ENCODE results near the gene NR2E3.

Gene NR2E3

GRCh38 chr15:71780115-71780976 is 30.0 kb upstream of the NR2E3 start:
- no peak overlapping the region for H3K27ac ChIP-seq (ENCODE audit: low read depth, low read length)
- H3K9me3 ChIP-seq (ENCODE audit: control insufficient read depth in 1 of 2, low read length in 2 of 2) = no peaks in the 10 kb centered on the region
- no peak overlapping the region for H3K9ac ChIP-seq (ENCODE audit: low read depth in 1 of 2, low read length in 2 of 2)
- H3K4me1 ChIP-seq (ENCODE audit: control insufficient read depth in 1 of 2, insufficient read depth in 2 of 2, low read length in 2 of 2) = no peaks in the 10 kb centered on the region
- H3K27me3 ChIP-seq (ENCODE audit: control insufficient read depth in 1 of 2, insufficient read depth in 2 of 2, low read length in 2 of 2) = no peaks in the 10 kb centered on the region
- no peak overlapping the region for H3K4me3 ChIP-seq (ENCODE audit: low read depth in 1 of 2, low read length in 2 of 2)
- no peaks in the 10 kb centered on the region for H3K36me3 ChIP-seq (ENCODE audit: control insufficient read depth in 1 of 2, insufficient read depth in 2 of 2, low read length in 2 of 2)

GRCh38 chr15:71781179-71781964 is 29.0 kb upstream of the NR2E3 start:
- no peaks in the 10 kb centered on the region for H3K27me3 ChIP-seq (ENCODE audit: control insufficient read depth in 1 of 2, insufficient read depth in 2 of 2, low read length in 2 of 2)
- H3K36me3 ChIP-seq (ENCODE audit: control insufficient read depth in 1 of 2, insufficient read depth in 2 of 2, low read length in 2 of 2) = no peaks in the 10 kb centered on the region
- no peaks in the 10 kb centered on the region for H3K9me3 ChIP-seq (ENCODE audit: control insufficient read depth in 1 of 2, low read length in 2 of 2)
- no peaks in the 10 kb centered on the region for H3K4me1 ChIP-seq (ENCODE audit: control insufficient read depth in 1 of 2, insufficient read depth in 2 of 2, low read length in 2 of 2)
- no peak overlapping the region for H3K4me3 ChIP-seq (ENCODE audit: low read depth in 1 of 2, low read length in 2 of 2)
- H3K9ac ChIP-seq (ENCODE audit: low read depth in 1 of 2, low read length in 2 of 2) = no peak overlapping the region
- H3K27ac ChIP-seq (ENCODE audit: low read depth, low read length) = no peak overlapping the region

GRCh38 chr15:71781965-71782265 is 28.4 kb upstream of the NR2E3 start:
- Histone ChIP-seq H3K9ac (ENCODE audit: low read depth in 1 of 2, low read length in 2 of 2) (no peak overlapping the region), H3K36me3 (ENCODE audit: control insufficient read depth in 1 of 2, insufficient read depth in 2 of 2, low read length in 2 of 2) (no peaks in the 10 kb centered on the region), H3K4me3 (ENCODE audit: low read depth in 1 of 2, low read length in 2 of 2) (no peak overlapping the region), H3K27ac (ENCODE audit: low read depth, low read length) (no peak overlapping the region), H3K9me3 (ENCODE audit: control insufficient read depth in 1 of 2, low read length in 2 of 2) (no peaks in the 10 kb centered on the region), H3K27me3 (ENCODE audit: control insufficient read depth in 1 of 2, insufficient read depth in 2 of 2, low read length in 2 of 2) (no peaks in the 10 kb centered on the region), H3K4me1 (ENCODE audit: control insufficient read depth in 1 of 2, insufficient read depth in 2 of 2, low read length in 2 of 2) (no peaks in the 10 kb centered on the region)

GRCh38 chr15:71782422-71783165 is 27.8 kb upstream of the NR2E3 start:
- no peaks in the 10 kb centered on the region for H3K4me1 ChIP-seq (ENCODE audit: control insufficient read depth in 1 of 2, insufficient read depth in 2 of 2, low read length in 2 of 2)
- H3K4me3 ChIP-seq (ENCODE audit: low read depth in 1 of 2, low read length in 2 of 2) = no peak overlapping the region
- no peak overlapping the region for H3K9ac ChIP-seq (ENCODE audit: low read depth in 1 of 2, low read length in 2 of 2)
- no peaks in the 10 kb centered on the region for H3K36me3 ChIP-seq (ENCODE audit: control insufficient read depth in 1 of 2, insufficient read depth in 2 of 2, low read length in 2 of 2)
- no peaks in the 10 kb centered on the region for H3K9me3 ChIP-seq (ENCODE audit: control insufficient read depth in 1 of 2, low read length in 2 of 2)
- no peak overlapping the region for H3K27ac ChIP-seq (ENCODE audit: low read depth, low read length)
- no peaks in the 10 kb centered on the region for H3K27me3 ChIP-seq (ENCODE audit: control insufficient read depth in 1 of 2, insufficient read depth in 2 of 2, low read length in 2 of 2)

- Histone ChIP-seq H3K4me1 (ENCODE audit: control insufficient read depth in 1 of 2, insufficient read depth in 2 of 2, low read length in 2 of 2) (peaks cover 4 to 5% of the 10 kb centered on the region in 2 donors), H3K27ac (ENCODE audit: low read depth, low read length) (no peak overlapping the region), H3K4me3 (ENCODE audit: low read depth in 1 of 2, low read length in 2 of 2) (no peak overlapping the region), H3K27me3 (ENCODE audit: control insufficient read depth in 1 of 2, insufficient read depth in 2 of 2, low read length in 2 of 2) (no peaks in the 10 kb centered on the region), H3K9me3 (ENCODE audit: control insufficient read depth in 1 of 2, low read length in 2 of 2) (no peaks in the 10 kb centered on the region), H3K36me3 (ENCODE audit: control insufficient read depth in 1 of 2, insufficient read depth in 2 of 2, low read length in 2 of 2) (no peaks in the 10 kb centered on the region), H3K9ac (ENCODE audit: low read depth in 1 of 2, low read length in 2 of 2) (no peak overlapping the region)
Measured at GRCh38 chr15:71784719-71785118, 25.6 kb upstream of the NR2E3 start.

- no peaks in the 10 kb centered on the region for H3K27me3 ChIP-seq (ENCODE audit: control insufficient read depth in 1 of 2, insufficient read depth in 2 of 2, low read length in 2 of 2)
- H3K36me3 ChIP-seq (ENCODE audit: control insufficient read depth in 1 of 2, insufficient read depth in 2 of 2, low read length in 2 of 2) = no peaks in the 10 kb centered on the region
- no peak overlapping the region for H3K9ac ChIP-seq (ENCODE audit: low read depth in 1 of 2, low read length in 2 of 2)
- peaks cover 13 to 14% of the 10 kb centered on the region in 2 donors for H3K4me1 ChIP-seq (ENCODE audit: control insufficient read depth in 1 of 2, insufficient read depth in 2 of 2, low read length in 2 of 2)
- no peaks in the 10 kb centered on the region for H3K9me3 ChIP-seq (ENCODE audit: control insufficient read depth in 1 of 2, low read length in 2 of 2)
- H3K4me3 ChIP-seq (ENCODE audit: low read depth in 1 of 2, low read length in 2 of 2) = no peak overlapping the region
- no peak overlapping the region for H3K27ac ChIP-seq (ENCODE audit: low read depth, low read length)
Measured at GRCh38 chr15:71785996-71786395, 24.4 kb upstream of the NR2E3 start.

- no peaks in the 10 kb centered on the region for H3K36me3 ChIP-seq (ENCODE audit: control insufficient read depth in 1 of 2, insufficient read depth in 2 of 2, low read length in 2 of 2)
Measured at GRCh38 chr15:71786673-71787072, 23.7 kb upstream of the NR2E3 start.

GRCh38 chr15:71788646-71789579 is 21.4 kb upstream of the NR2E3 start:
- H3K4me1 ChIP-seq (ENCODE audit: control insufficient read depth in 1 of 2, insufficient read depth in 2 of 2, low read length in 2 of 2) = peaks cover 13 to 14% of the 10 kb centered on the region in 2 donors
- H3K9me3 ChIP-seq (ENCODE audit: control insufficient read depth in 1 of 2, low read length in 2 of 2) = no peaks in the 10 kb centered on the region
- H3K9ac ChIP-seq (ENCODE audit: low read depth in 1 of 2, low read length in 2 of 2) = no peak overlapping the region
- no peak overlapping the region for H3K27ac ChIP-seq (ENCODE audit: low read depth, low read length)
- no peaks in the 10 kb centered on the region for H3K36me3 ChIP-seq (ENCODE audit: control insufficient read depth in 1 of 2, insufficient read depth in 2 of 2, low read length in 2 of 2)
- H3K27me3 ChIP-seq (ENCODE audit: control insufficient read depth in 1 of 2, insufficient read depth in 2 of 2, low read length in 2 of 2) = no peaks in the 10 kb centered on the region
- no peak overlapping the region for H3K4me3 ChIP-seq (ENCODE audit: low read depth in 1 of 2, low read length in 2 of 2)

More at GRCh38 chr15:71786673-71787072, 23.7 kb upstream of the NR2E3 start:
- Histone ChIP-seq H3K27ac (ENCODE audit: low read depth, low read length) (no peak overlapping the region), H3K4me3 (ENCODE audit: low read depth in 1 of 2, low read length in 2 of 2) (no peak overlapping the region), H3K9me3 (ENCODE audit: control insufficient read depth in 1 of 2, low read length in 2 of 2) (no peaks in the 10 kb centered on the region), H3K27me3 (ENCODE audit: control insufficient read depth in 1 of 2, insufficient read depth in 2 of 2, low read length in 2 of 2) (no peaks in the 10 kb centered on the region), H3K9ac (ENCODE audit: low read depth in 1 of 2, low read length in 2 of 2) (no peak overlapping the region), H3K4me1 (ENCODE audit: control insufficient read depth in 1 of 2, insufficient read depth in 2 of 2, low read length in 2 of 2) (peaks cover 13 to 14% of the 10 kb centered on the region in 2 donors)

GRCh38 chr15:71789616-71790015 is 20.7 kb upstream of the NR2E3 start:
- Histone ChIP-seq H3K9ac (ENCODE audit: low read depth in 1 of 2, low read length in 2 of 2) (no peak overlapping the region), H3K4me3 (ENCODE audit: low read depth in 1 of 2, low read length in 2 of 2) (no peak overlapping the region), H3K36me3 (ENCODE audit: control insufficient read depth in 1 of 2, insufficient read depth in 2 of 2, low read length in 2 of 2) (no peaks in the 10 kb centered on the region), H3K27me3 (ENCODE audit: control insufficient read depth in 1 of 2, insufficient read depth in 2 of 2, low read length in 2 of 2) (no peaks in the 10 kb centered on the region), H3K4me1 (ENCODE audit: control insufficient read depth in 1 of 2, insufficient read depth in 2 of 2, low read length in 2 of 2) (peaks cover 13 to 14% of the 10 kb centered on the region in 2 donors), H3K27ac (ENCODE audit: low read depth, low read length) (no peak overlapping the region), H3K9me3 (ENCODE audit: control insufficient read depth in 1 of 2, low read length in 2 of 2) (no peaks in the 10 kb centered on the region)

All from duodenal mucosa (tissue), 2 donors.